Measurements from ENCODE around the gene EEF1AKMT1. TPM values are rescaled to one million over a fixed set of nuclear protein-coding genes. Genes with fewer than 3 reads are reported as not detected.

EEF1AKMT1 gene
- polyA plus RNA-seq, 1 donor from 2014 or later, result 8.2 TPM

DNA sequence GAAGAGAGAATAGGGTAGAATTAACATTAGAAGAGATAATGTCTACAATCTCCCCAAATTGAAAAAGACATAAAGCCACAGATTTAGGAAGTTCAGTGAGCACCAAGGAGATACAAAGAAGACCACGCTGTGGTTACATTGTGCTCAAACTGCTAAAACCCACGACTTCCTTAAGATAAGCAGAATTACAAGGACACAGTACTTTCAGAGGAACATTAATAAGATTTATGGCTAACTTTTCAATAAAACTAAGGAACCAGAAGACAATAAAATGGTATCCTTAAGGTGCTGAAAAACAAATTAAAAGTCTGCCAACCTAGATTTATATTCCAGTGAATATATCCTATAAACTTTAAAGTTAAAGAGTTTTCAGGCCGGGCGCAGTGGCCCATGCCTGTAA, 77.7 kb downstream of the EEF1AKMT1 start:
- Histone ChIP-seq H3K4me3 (ENCODE audit: low read length) (no peak overlapping the region), H3K9ac (ENCODE audit: low read length) (no peak overlapping the region), H2AFZ (ENCODE audit: low read depth, low read length) (no peak overlapping the region), H3F3A (ENCODE audit: insufficient read depth, low read length, poor library complexity, severe bottlenecking) (no peaks in the 10 kb centered on the region), H3K9me2 (ENCODE audit: insufficient read depth, low read length) (no peaks in the 10 kb centered on the region), H3K27me3 (ENCODE audit: insufficient read depth, low read depth, low read length) (no peaks in the 10 kb centered on the region), H3K9me3 (ENCODE audit: low read length) (no peaks in the 10 kb centered on the region), H3K36me3 (ENCODE audit: insufficient read depth, low read length) (peaks cover 4% of the 10 kb centered on the region), H3K79me2 (replicated peaks; ENCODE audit: insufficient read depth, low read length) (no peaks in the 10 kb centered on the region), H3K27ac (ENCODE audit: low read length) (no peak overlapping the region), H3K4me2 (ENCODE audit: low read length) (no peak overlapping the region), H4K20me1 (ENCODE audit: insufficient read depth) (no peaks in the 10 kb centered on the region)
- TF ChIP-seq, protein P1, sequence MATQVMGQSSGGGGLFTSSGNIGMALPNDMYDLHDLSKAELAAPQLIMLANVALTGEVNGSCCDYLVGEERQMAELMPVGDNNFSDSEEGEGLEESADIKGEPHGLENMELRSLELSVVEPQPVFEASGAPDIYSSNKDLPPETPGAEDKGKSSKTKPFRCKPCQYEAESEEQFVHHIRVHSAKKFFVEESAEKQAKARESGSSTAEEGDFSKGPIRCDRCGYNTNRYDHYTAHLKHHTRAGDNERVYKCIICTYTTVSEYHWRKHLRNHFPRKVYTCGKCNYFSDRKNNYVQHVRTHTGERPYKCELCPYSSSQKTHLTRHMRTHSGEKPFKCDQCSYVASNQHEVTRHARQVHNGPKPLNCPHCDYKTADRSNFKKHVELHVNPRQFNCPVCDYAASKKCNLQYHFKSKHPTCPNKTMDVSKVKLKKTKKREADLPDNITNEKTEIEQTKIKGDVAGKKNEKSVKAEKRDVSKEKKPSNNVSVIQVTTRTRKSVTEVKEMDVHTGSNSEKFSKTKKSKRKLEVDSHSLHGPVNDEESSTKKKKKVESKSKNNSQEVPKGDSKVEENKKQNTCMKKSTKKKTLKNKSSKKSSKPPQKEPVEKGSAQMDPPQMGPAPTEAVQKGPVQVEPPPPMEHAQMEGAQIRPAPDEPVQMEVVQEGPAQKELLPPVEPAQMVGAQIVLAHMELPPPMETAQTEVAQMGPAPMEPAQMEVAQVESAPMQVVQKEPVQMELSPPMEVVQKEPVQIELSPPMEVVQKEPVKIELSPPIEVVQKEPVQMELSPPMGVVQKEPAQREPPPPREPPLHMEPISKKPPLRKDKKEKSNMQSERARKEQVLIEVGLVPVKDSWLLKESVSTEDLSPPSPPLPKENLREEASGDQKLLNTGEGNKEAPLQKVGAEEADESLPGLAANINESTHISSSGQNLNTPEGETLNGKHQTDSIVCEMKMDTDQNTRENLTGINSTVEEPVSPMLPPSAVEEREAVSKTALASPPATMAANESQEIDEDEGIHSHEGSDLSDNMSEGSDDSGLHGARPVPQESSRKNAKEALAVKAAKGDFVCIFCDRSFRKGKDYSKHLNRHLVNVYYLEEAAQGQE (IDR thresholded peaks at IDR 0.05; ENCODE audit: borderline replicate concordance), result no peak
- TF ChIP-seq EZH2 (IDR thresholded peaks at IDR 0.05; ENCODE audit: borderline replicate concordance, insufficient read depth, low read length, poor library complexity, severe bottlenecking) (no peak), MXI1 (conservative IDR thresholded peaks at IDR 0.05; ENCODE audit: poor library complexity, severe bottlenecking) (no peak), POLR2AphosphoS5 (IDR thresholded peaks at IDR 0.05) (no peak), RAD21 (conservative IDR thresholded peaks at IDR 0.05) (no peak), TAF1 (IDR thresholded peaks at IDR 0.05; ENCODE audit: low read depth) (no peak), EP300 (conservative IDR thresholded peaks at IDR 0.05; ENCODE audit: poor library complexity, severe bottlenecking) (no peak), SMC3 (conservative IDR thresholded peaks at IDR 0.05; ENCODE audit: poor library complexity) (no peak)
- TF ChIP-seq, protein P2, sequence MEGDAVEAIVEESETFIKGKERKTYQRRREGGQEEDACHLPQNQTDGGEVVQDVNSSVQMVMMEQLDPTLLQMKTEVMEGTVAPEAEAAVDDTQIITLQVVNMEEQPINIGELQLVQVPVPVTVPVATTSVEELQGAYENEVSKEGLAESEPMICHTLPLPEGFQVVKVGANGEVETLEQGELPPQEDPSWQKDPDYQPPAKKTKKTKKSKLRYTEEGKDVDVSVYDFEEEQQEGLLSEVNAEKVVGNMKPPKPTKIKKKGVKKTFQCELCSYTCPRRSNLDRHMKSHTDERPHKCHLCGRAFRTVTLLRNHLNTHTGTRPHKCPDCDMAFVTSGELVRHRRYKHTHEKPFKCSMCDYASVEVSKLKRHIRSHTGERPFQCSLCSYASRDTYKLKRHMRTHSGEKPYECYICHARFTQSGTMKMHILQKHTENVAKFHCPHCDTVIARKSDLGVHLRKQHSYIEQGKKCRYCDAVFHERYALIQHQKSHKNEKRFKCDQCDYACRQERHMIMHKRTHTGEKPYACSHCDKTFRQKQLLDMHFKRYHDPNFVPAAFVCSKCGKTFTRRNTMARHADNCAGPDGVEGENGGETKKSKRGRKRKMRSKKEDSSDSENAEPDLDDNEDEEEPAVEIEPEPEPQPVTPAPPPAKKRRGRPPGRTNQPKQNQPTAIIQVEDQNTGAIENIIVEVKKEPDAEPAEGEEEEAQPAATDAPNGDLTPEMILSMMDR (IDR thresholded peaks at IDR 0.05; ENCODE audit: poor library complexity, severe bottlenecking), result no peak

- no peak overlapping the region for H3K27ac ChIP-seq (ENCODE audit: low read length)
- no peak overlapping the region for H3K4me2 ChIP-seq (ENCODE audit: low read length)
- H3F3A ChIP-seq (ENCODE audit: insufficient read depth, low read length, poor library complexity, severe bottlenecking), result no peaks in the 10 kb centered on the region
- no peak overlapping the region for H3K9ac ChIP-seq (ENCODE audit: low read length)
- TF ChIP-seq, protein P2 (IDR thresholded peaks at IDR 0.05; ENCODE audit: poor library complexity, severe bottlenecking), result no peak
- TF ChIP-seq POLR2AphosphoS5 (IDR thresholded peaks at IDR 0.05), result no peak
- no peak for TF ChIP-seq EZH2 (IDR thresholded peaks at IDR 0.05; ENCODE audit: borderline replicate concordance, insufficient read depth, low read length, poor library complexity, severe bottlenecking)
- TF ChIP-seq MXI1 (conservative IDR thresholded peaks at IDR 0.05; ENCODE audit: poor library complexity, severe bottlenecking), result no peak
- TF ChIP-seq RAD21 (conservative IDR thresholded peaks at IDR 0.05), result no peak
- TF ChIP-seq EP300 (conservative IDR thresholded peaks at IDR 0.05; ENCODE audit: poor library complexity, severe bottlenecking), result no peak
- TF ChIP-seq, protein P1 (IDR thresholded peaks at IDR 0.05; ENCODE audit: borderline replicate concordance), result no peak
- no peak for TF ChIP-seq SMC3 (conservative IDR thresholded peaks at IDR 0.05; ENCODE audit: poor library complexity)
- no peak for TF ChIP-seq TAF1 (IDR thresholded peaks at IDR 0.05; ENCODE audit: low read depth)
- H3K9me3 ChIP-seq (ENCODE audit: low read length), result no peaks in the 10 kb centered on the region
- no peaks in the 10 kb centered on the region for H3K79me2 ChIP-seq (replicated peaks; ENCODE audit: insufficient read depth, low read length)
- no peaks in the 10 kb centered on the region for H3K27me3 ChIP-seq (ENCODE audit: insufficient read depth, low read depth, low read length)
- H3K9me2 ChIP-seq (ENCODE audit: insufficient read depth, low read length), result no peaks in the 10 kb centered on the region
- H4K20me1 ChIP-seq (ENCODE audit: insufficient read depth), result no peaks in the 10 kb centered on the region
- H2AFZ ChIP-seq (ENCODE audit: low read depth, low read length), result no peak overlapping the region
- H3K4me3 ChIP-seq (ENCODE audit: low read length), result no peak overlapping the region
- H3K36me3 ChIP-seq (ENCODE audit: insufficient read depth, low read length), result peaks cover 4% of the 10 kb centered on the region
Observed at GRCh38 chr13:20691616-20692015, 82.1 kb downstream of the EEF1AKMT1 start.
